Sigmoid colon (tissue), 7 donors: ENCODE results near the gene DNPEP. TPM values are rescaled to one million over a fixed set of nuclear protein-coding genes. Genes with fewer than 3 reads are reported as not detected.

Experiments used
- DNase-seq: peaks from one replicate; pipeline ENCODE4 v3.0.0-alpha.2; 2019
- H3K27ac ChIP-seq, 4 donors: fragments of 200-600 bp; sonication (generic); one replicate each; pipeline ENCODE4 v1.5.1; 2016 to 2019; ENCODE audit warnings: mild to moderate bottlenecking in 1 of 4
- H3K27me3 ChIP-seq, 3 donors: fragments of 200-600 bp; sonication (generic); one replicate each; pipeline ENCODE4 v1.5.1; 2019; ENCODE audit warnings: mild to moderate bottlenecking in 1 of 3
- H3K36me3 ChIP-seq, 4 donors: fragments of 200-600 bp; sonication (generic); one replicate each; pipeline ENCODE4 v1.5.1; 2016 to 2019
- H3K4me1 ChIP-seq, 4 donors: fragments of 200-600 bp; sonication (generic); one replicate each; pipeline ENCODE4 v1.5.1; 2017 to 2019
- H3K4me3 ChIP-seq, 4 donors: fragments of 200-600 bp; sonication (generic); one replicate each; pipeline ENCODE4 v1.5.1; 2017 to 2019; ENCODE audit warnings: mild to moderate bottlenecking in 2 of 4, moderate library complexity in 1 of 4
- H3K9me3 ChIP-seq, 4 donors: fragments of 200-600 bp in 3 of 4; sonication (generic) in 3 of 4; one replicate each; pipeline versions ENCODE4 v1.5.1 to v1.6.1; 2013 to 2019
- EP300 ChIP-seq, 4 donors: sonication (generic); formaldehyde crosslinking; IDR thresholded peaks; one replicate each; pipeline ENCODE4 v1.6.1; 2017; ENCODE audit warnings: antibody characterized with exemption in 4 of 4
- POLR2A ChIP-seq, 2 donors: fragments of 450-650 bp; IDR thresholded peaks; one replicate each; pipeline ENCODE4 v1.6.1; 2016; ENCODE audit warnings: antibody characterized with exemption in 2 of 2, mild to moderate bottlenecking in 2 of 2, moderate library complexity in 2 of 2
- POLR2AphosphoS5 ChIP-seq, 4 donors: sonication (generic); formaldehyde crosslinking; IDR thresholded peaks; one replicate each; pipeline ENCODE4 v1.6.1; 2017; ENCODE audit warnings: antibody characterized with exemption in 4 of 4
- whole genome bisulfite sequencing, 2 donors: extraction: QIAGEN DNeasy Blood & Tissue Kit; methylation state at CpG; one replicate each; pipeline ENCODE4 v1.1.7; 2013; 5-methylcytosine and 5-hydroxymethylcytosine counted together
- intact Hi-C: fragments of 100-400 bp; cut with DNase I; formaldehyde crosslinking; loops from one replicate; pipeline ENCODE4 v1.15.1; 2023
- polyA plus RNA-seq, 3 donors: library from polyadenylated mRNA; stranded (reverse); fragments of 200-250 nt; gene quantifications; one replicate each; pipeline ENCODE4 v1.2.3, GENCODE V29; 2013
- total RNA-seq, 4 donors: library from RNA; depleted of rRNA; stranded (reverse); fragments of >200 nt; gene quantifications; one replicate each; pipeline ENCODE4 v1.1.0, GENCODE V29; 2016
- TF ChIP-seq, protein P1 (sequence below), 4 experiments: fragments of 450-650 bp in 3 of 4; fragments of 200-600 bp in 1 of 4; IDR thresholded peaks; one replicate each; pipeline ENCODE4 v1.5.1; 2016 to 2019; ENCODE audit warnings: antibody characterized with exemption in 4 of 4, mild to moderate bottlenecking in 3 of 4, moderate library complexity in 2 of 4
- donor health status: healthy with polysubstance abuse.
- donor health status: Bipolar disorder and iron deficiency.
- donor health status: healthy.

Gene DNPEP
- total and polyA plus RNA-seq, 7 donors, result 43.2 to 137 (median 62.8) TPM

DNA sequence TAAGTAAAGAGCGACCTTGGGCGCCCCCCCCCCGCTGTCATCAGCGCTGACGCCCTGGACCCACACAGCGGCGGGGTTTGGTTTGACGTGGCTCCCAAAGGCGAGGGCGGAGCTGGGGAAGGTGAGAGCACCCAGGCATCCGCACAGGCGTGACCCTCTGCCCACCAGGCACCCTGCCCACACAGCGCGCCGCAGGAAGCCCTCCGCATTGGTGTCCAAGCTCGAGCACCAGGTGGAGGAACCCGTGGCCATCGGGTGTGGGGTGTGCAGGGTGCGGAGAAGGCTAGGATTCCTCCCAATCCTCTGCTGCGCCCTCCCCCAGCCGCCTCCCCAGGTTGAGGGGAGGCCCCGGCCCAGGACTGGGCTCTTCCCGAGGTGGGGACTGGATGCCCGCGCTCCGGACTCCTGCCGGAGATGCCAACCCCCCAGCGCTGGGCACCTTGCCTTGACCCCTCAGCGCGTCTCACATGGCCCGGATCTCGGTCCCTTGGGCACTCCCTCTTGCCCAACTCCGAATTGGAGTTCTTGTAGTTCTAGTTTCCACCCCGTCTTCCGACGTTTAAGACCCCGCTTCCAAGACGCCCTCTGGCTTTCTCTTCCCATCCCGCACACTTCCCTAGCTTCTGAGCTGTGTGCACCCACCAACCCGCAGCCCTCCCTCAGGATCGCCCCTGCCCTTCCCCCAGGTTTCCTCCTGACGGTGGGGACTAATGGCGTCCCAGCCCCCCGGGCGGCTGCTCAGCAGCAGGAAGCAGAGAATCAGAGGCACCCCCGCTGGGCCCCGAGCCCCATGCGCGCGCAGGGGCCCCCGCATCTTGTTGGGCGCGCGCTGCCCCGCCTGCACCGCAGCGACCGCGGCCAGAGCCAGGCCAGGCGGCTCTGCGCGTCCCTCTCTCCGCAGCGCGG is 29.3 kb downstream of the DNPEP start:
- no peak for DNase-seq
- Histone ChIP-seq H3K4me3 (no peak overlapping the region), H3K36me3 (no peaks in the 10 kb centered on the region), H3K4me1 (peaks cover 0 to 21% (median 15%) of the 10 kb centered on the region in 4 donors), H3K27me3 (peaks cover 11 to 71% (median 35%) of the 10 kb centered on the region in 3 donors), H3K9me3 (no peaks in the 10 kb centered on the region), H3K27ac (no peak overlapping the region)
- intact Hi-C loops, result no loop called here
- WGBS, 2 donors, result 5 to 6% methylated on average over 66 of the region's 66 CpGs
- TF ChIP-seq, protein P1, sequence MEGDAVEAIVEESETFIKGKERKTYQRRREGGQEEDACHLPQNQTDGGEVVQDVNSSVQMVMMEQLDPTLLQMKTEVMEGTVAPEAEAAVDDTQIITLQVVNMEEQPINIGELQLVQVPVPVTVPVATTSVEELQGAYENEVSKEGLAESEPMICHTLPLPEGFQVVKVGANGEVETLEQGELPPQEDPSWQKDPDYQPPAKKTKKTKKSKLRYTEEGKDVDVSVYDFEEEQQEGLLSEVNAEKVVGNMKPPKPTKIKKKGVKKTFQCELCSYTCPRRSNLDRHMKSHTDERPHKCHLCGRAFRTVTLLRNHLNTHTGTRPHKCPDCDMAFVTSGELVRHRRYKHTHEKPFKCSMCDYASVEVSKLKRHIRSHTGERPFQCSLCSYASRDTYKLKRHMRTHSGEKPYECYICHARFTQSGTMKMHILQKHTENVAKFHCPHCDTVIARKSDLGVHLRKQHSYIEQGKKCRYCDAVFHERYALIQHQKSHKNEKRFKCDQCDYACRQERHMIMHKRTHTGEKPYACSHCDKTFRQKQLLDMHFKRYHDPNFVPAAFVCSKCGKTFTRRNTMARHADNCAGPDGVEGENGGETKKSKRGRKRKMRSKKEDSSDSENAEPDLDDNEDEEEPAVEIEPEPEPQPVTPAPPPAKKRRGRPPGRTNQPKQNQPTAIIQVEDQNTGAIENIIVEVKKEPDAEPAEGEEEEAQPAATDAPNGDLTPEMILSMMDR (IDR thresholded peaks at IDR 0.05), result no peak
- TF ChIP-seq POLR2AphosphoS5 (IDR thresholded peaks at IDR 0.05) (no peak), POLR2A (IDR thresholded peaks at IDR 0.05) (no peak), EP300 (IDR thresholded peaks at IDR 0.05) (no peak)

DNA sequence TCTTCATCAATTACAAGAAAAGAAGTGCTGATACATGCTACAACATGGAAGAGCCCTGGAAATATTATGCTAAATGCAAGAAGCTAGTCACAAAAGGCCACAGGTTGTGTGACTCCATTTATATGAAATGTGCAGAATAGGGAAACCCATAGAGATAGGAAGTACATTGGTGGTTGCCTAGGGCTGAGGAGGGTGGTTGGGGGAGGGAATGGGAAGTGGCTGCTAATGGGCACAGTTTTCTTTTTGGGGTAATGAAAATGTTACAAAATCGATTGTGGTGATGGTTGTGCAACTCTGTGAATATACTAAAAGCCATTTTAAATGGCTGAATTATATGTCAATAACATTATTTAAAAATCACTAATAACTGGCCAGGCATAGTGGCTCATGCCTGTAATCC is 30.9 kb downstream of the DNPEP start:
- no peak for DNase-seq
- Histone ChIP-seq H3K9me3 (no peaks in the 10 kb centered on the region), H3K27me3 (peaks cover 11 to 81% (median 43%) of the 10 kb centered on the region in 3 donors), H3K4me1 (peaks cover 0 to 13% (median 11%) of the 10 kb centered on the region in 4 donors), H3K27ac (no peak overlapping the region), H3K36me3 (no peaks in the 10 kb centered on the region), H3K4me3 (no peak overlapping the region)
- intact Hi-C loops, result no loop called here
- TF ChIP-seq POLR2AphosphoS5 (IDR thresholded peaks at IDR 0.05), result no peak
- no peak for TF ChIP-seq EP300 (IDR thresholded peaks at IDR 0.05)
- TF ChIP-seq, protein P1 (IDR thresholded peaks at IDR 0.05), result no peak
- TF ChIP-seq POLR2A (IDR thresholded peaks at IDR 0.05), result no peak
- 47 to 58% methylated on average over 1 of the region's 1 CpG for WGBS, 2 donors

DNA sequence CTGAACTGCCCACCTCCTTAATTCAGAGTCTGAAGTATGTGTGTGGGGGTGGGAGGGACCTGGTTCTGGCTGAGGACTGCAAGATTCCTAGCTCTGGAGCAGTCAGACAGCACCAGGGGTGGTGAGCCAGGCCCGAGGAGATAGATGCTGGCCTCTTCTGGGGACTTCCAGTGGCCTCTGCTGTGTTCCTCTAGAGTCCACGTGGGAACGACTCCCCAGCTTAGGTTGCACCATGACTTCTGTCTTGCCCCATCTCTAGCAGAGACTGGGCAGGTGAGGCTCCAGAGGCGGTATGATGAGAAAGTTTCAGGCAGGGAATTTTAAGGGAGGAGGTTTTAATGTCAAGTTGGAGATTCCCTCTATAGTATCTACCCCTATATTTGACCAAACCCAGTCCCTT is 33.1 kb downstream of the DNPEP start:
- Histone ChIP-seq H3K27ac (no peak overlapping the region), H3K27me3 (peaks cover 11 to 90% (median 43%) of the 10 kb centered on the region in 3 donors)
- 68 to 75% methylated on average over 4 of the region's 4 CpGs for WGBS, 2 donors

DNA sequence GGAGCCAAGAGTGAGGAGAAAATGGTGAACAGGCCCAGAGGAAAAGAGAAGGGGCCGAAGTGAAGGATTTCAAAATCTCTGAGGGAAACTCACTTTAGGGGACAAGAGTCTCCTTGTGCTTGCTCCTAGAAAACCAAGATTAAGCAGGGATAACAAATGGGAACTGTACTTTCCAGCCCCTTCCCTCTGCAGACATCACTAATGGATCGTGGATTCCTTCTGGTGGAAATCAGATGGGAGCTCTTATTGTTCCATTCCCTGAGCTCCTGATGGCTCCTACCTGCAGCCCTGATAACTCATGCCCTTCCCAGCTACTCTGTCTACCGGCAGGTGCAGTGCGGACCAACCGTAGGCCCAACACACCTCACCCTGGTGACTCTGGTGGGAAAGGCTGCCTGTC is 34.6 kb downstream of the DNPEP start:
- 81 to 83% methylated on average over 5 of the region's 5 CpGs for WGBS, 2 donors
- H3K27me3 ChIP-seq, result peaks cover 2 to 76% (median 29%) of the 10 kb centered on the region in 3 donors
- DNase-seq, result no peak

More for the DNA sequence above, 33.1 kb downstream of the DNPEP start:
- no peaks in the 10 kb centered on the region for H3K36me3 ChIP-seq
- no peak overlapping the region for H3K4me3 ChIP-seq
- TF ChIP-seq, protein P1 (IDR thresholded peaks at IDR 0.05), result no peak
- TF ChIP-seq POLR2A (IDR thresholded peaks at IDR 0.05) (no peak), EP300 (IDR thresholded peaks at IDR 0.05) (no peak), POLR2AphosphoS5 (IDR thresholded peaks at IDR 0.05) (no peak)
- DNase-seq, result no peak
- peaks cover 0 to 13% (median 11%) of the 10 kb centered on the region in 4 donors for H3K4me1 ChIP-seq
- H3K9me3 ChIP-seq, result no peaks in the 10 kb centered on the region
- intact Hi-C loops, result no loop called here

More for the DNA sequence above, 34.6 kb downstream of the DNPEP start:
- Histone ChIP-seq H3K9me3 (no peaks in the 10 kb centered on the region), H3K4me3 (no peak overlapping the region), H3K4me1 (peaks cover 0 to 6% (median 3%) of the 10 kb centered on the region in 4 donors), H3K27ac (no peak overlapping the region), H3K36me3 (no peaks in the 10 kb centered on the region)
- intact Hi-C loops, result no loop called here
- TF ChIP-seq, protein P1 (IDR thresholded peaks at IDR 0.05), result no peak
- TF ChIP-seq EP300 (IDR thresholded peaks at IDR 0.05) (no peak), POLR2AphosphoS5 (IDR thresholded peaks at IDR 0.05) (no peak), POLR2A (IDR thresholded peaks at IDR 0.05) (no peak)
